Left colon (tissue), 2 donors: ENCODE data around the gene FAM193A. TPM values are rescaled to one million over a fixed set of nuclear protein-coding genes. Genes with fewer than 3 reads are reported as not detected.
"Not testable (repeated sequence)": the region's sequence is repeated elsewhere in the genome, so short reads cannot be mapped to it uniquely, and the experiment has no call there.

ENCODE experiments used
- ATAC-seq: fragments of 200-7000 bp; cut with Tn5 transposase; one replicate; pipeline ENCODE4 v1.9.1; 2020; ENCODE audit warnings: mild to moderate bottlenecking, moderate library complexity
- DNase-seq, 2 donors: peaks; one replicate each; pipeline ENCODE4 v3.0.0-alpha.2; 2020
- intact Hi-C, 2 donors: fragments of 100-400 bp; cut with DNase I in 1 of 2; cut with micrococcal nuclease in 1 of 2; formaldehyde crosslinking; loops; one replicate each; pipeline versions ENCODE4 v1.11.2 to v1.14.0; 2022; cut with DNase I, micrococcal nuclease
- total RNA-seq, 2 donors: library from RNA; stranded (reverse); fragmentation: NEBNext Ultra II Directional; extraction: Animal tissue kit (Norgen Biotek cat#: 25700); gene quantifications; one replicate each; pipeline ENCODE4 v1.2.1, GENCODE V29; 2021
- donor health status: DM: no; HTN: no; CAD: no.
- donor health status: DM: yes; HTN: yes; CAD: no.

FAM193A gene
- total RNA-seq, 2 donors from 2014 or later: 22.8 to 23.7 TPM

GRCh38 chr4:2754848-2755819 lies 218.7 kb downstream of the FAM193A start:
- peak; percentile 3 for ATAC-seq
- intact Hi-C loops: no loop called here
- DNase-seq: no peak

GRCh38 chr4:2755821-2756690 lies 219.6 kb downstream of the FAM193A start, which contains the start of gene TNIP2:
TNIP2 (minus strand) TSS chr4:2756336; CDS start chr4:2756289, 47 bp downstream.
- DNase-seq (peak; percentile 89 to 91), ATAC-seq (peak; percentile 76)
- intact Hi-C loops: no loop called here

- no peak for ATAC-seq
- peak in 1 of 2 donors; percentile 24 for DNase-seq
- intact Hi-C loops: no loop called here
Observed at GRCh38 chr4:2756691-2757350, 220.4 kb downstream of the FAM193A start.

GRCh38 chr4:2757426-2757825 lies 221.0 kb downstream of the FAM193A start:
- intact Hi-C loops: no loop called here
- no peak for ATAC-seq
- DNase-seq: peak in 1 of 2 donors; percentile 28

GRCh38 chr4:2761035-2761923 lies 224.8 kb downstream of the FAM193A start:
- intact Hi-C loops: no loop called here
- DNase-seq (peak; percentile 88), ATAC-seq (peak; percentile 75)

- DNase-seq (no peak), ATAC-seq (no peak)
- intact Hi-C loops: no loop called here
Observed at GRCh38 chr4:2762048-2762447, 225.6 kb downstream of the FAM193A start.

GRCh38 chr4:2762486-2763370 lies 226.3 kb downstream of the FAM193A start:
- DNase-seq, intact Hi-C loops, ATAC-seq: not testable (repeated sequence)

- DNase-seq: peak in 1 of 2 donors; percentile 30
- intact Hi-C loops: no loop called here
- no peak for ATAC-seq
Observed at GRCh38 chr4:2763511-2763967, 227.1 kb downstream of the FAM193A start.

- DNase-seq (peak in 1 of 2 donors; percentile 13), ATAC-seq (no peak)
- intact Hi-C loops: no loop called here
Observed at GRCh38 chr4:2765832-2766526, 229.5 kb downstream of the FAM193A start.

- ATAC-seq (no peak), DNase-seq (peak in 1 of 2 donors; percentile 20)
- intact Hi-C loops: no loop called here
Observed at GRCh38 chr4:2767046-2767704, 230.7 kb downstream of the FAM193A start.

GRCh38 chr4:2767705-2768074 lies 231.2 kb downstream of the FAM193A start:
- DNase-seq (peak in 1 of 2 donors; percentile 23), ATAC-seq (no peak)
- intact Hi-C loops: no loop called here

- intact Hi-C loops: no loop called here
- DNase-seq: peak in 1 of 2 donors; percentile 16
- no peak for ATAC-seq
Observed at GRCh38 chr4:2768124-2768523, 231.7 kb downstream of the FAM193A start.

- intact Hi-C loops: no loop called here
- ATAC-seq (no peak), DNase-seq (peak in 1 of 2 donors; percentile 18)
Observed at GRCh38 chr4:2768921-2769336, 232.5 kb downstream of the FAM193A start.

GRCh38 chr4:2771264-2771663 lies 234.8 kb downstream of the FAM193A start:
- intact Hi-C loops: no loop called here
- peak in 1 of 2 donors; percentile 23 for DNase-seq
- ATAC-seq: peak; percentile 64

- not testable (repeated sequence) for ATAC-seq
Observed at GRCh38 chr4:2780643-2781042, 244.2 kb downstream of the FAM193A start.

GRCh38 chr4:2781911-2782310 lies 245.5 kb downstream of the FAM193A start:
- DNase-seq: no peak
- intact Hi-C loops: no loop called here
- no peak for ATAC-seq

More at GRCh38 chr4:2780643-2781042, 244.2 kb downstream of the FAM193A start:
- intact Hi-C loops, DNase-seq: not testable (repeated sequence)
